ENCODE results near the gene GABPB1. TPM values are rescaled to one million over a fixed set of nuclear protein-coding genes. Genes with fewer than 3 reads are reported as not detected.
A peak's percentile ranks its signal among the peaks of the same experiment; 100 is the strongest.
"Not testable (repeated sequence)": the region's sequence is repeated elsewhere in the genome, so short reads cannot be mapped to it uniquely, and the experiment has no call there.

GABPB1 gene
- polyA plus RNA-seq, 1 donor (not counting 4 experiments of a cell fraction or from before 2014, with no cell fraction given), result 23.3 TPM

GRCh38 chr15:50390554-50391264 lies 35.7 kb upstream of the GABPB1 start:
- H3K9me3 ChIP-seq (ENCODE audit: control insufficient read depth, low read depth, low read length), result no peaks in the 10 kb centered on the region
- TF ChIP-seq, protein P1, sequence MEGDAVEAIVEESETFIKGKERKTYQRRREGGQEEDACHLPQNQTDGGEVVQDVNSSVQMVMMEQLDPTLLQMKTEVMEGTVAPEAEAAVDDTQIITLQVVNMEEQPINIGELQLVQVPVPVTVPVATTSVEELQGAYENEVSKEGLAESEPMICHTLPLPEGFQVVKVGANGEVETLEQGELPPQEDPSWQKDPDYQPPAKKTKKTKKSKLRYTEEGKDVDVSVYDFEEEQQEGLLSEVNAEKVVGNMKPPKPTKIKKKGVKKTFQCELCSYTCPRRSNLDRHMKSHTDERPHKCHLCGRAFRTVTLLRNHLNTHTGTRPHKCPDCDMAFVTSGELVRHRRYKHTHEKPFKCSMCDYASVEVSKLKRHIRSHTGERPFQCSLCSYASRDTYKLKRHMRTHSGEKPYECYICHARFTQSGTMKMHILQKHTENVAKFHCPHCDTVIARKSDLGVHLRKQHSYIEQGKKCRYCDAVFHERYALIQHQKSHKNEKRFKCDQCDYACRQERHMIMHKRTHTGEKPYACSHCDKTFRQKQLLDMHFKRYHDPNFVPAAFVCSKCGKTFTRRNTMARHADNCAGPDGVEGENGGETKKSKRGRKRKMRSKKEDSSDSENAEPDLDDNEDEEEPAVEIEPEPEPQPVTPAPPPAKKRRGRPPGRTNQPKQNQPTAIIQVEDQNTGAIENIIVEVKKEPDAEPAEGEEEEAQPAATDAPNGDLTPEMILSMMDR (optimal IDR thresholded peaks at IDR 0.05 in 1 of 3, IDR thresholded peaks at IDR 0.05 in 1 of 3, conservative IDR thresholded peaks at IDR 0.05 in 1 of 3; ENCODE audit: extremely low read depth in 1 of 3, insufficient read depth in 2 of 3, low read length in 3 of 3), result no peak
- TF ChIP-seq EZH2 (IDR thresholded peaks at IDR 0.05; ENCODE audit: low read length), result no peak
- no peaks in the 10 kb centered on the region for H3K27me3 ChIP-seq (ENCODE audit: control insufficient read depth, extremely low read depth, insufficient read depth, low read length)
- DNase-seq (ENCODE audit: low read depth, low spot score) (no peak), FAIRE-seq (no peak)
- peaks cover 4% of the 10 kb centered on the region for H3K4me1 ChIP-seq (ENCODE audit: control insufficient read depth, extremely low read depth, insufficient read depth, low read length)
- H3K9me1 ChIP-seq (ENCODE audit: control insufficient read depth, extremely low read depth, insufficient read depth, low read length), result no peaks in the 10 kb centered on the region
- dilution Hi-C loops (cut with MboI; ENCODE audit: extremely low pct_ligation_motif_present, low sequenced_read_pairs), result no loop called here
- H2AFZ ChIP-seq (ENCODE audit: control insufficient read depth, low read length), result peak overlapping the region; percentile 2
- H3K79me2 ChIP-seq (ENCODE audit: control insufficient read depth, insufficient read depth, low read length), result no peaks in the 10 kb centered on the region
- H3K4me3 ChIP-seq (ENCODE audit: control insufficient read depth in 2 of 3, extremely low read depth in 1 of 3, insufficient read depth in 2 of 3, low read depth in 1 of 3, low read length in 3 of 3), result no peak overlapping the region
- H3K36me3 ChIP-seq (ENCODE audit: control insufficient read depth in 2 of 2, extremely low read depth in 1 of 2, insufficient read depth in 2 of 2, low read length in 2 of 2), result no peaks in the 10 kb centered on the region
- H3K27ac ChIP-seq (ENCODE audit: control insufficient read depth, insufficient read depth, low read length), result no peak overlapping the region
- H3K4me2 ChIP-seq (ENCODE audit: control insufficient read depth, extremely low read depth, insufficient read depth, low read depth, low read length), result no peak overlapping the region
- no peaks in the 10 kb centered on the region for H4K20me1 ChIP-seq (ENCODE audit: control insufficient read depth, extremely low read depth, insufficient read depth, low read length)
- no peak overlapping the region for H3K9ac ChIP-seq (ENCODE audit: control insufficient read depth, extremely low read depth, insufficient read depth, low read length)

- H4K20me1 ChIP-seq (ENCODE audit: control insufficient read depth, extremely low read depth, insufficient read depth, low read length); dilution Hi-C loops (cut with MboI; ENCODE audit: extremely low pct_ligation_motif_present, low sequenced_read_pairs); H3K27ac ChIP-seq (ENCODE audit: control insufficient read depth, insufficient read depth, low read length); H2AFZ ChIP-seq (ENCODE audit: control insufficient read depth, low read length); FAIRE-seq; H3K9me3 ChIP-seq (ENCODE audit: control insufficient read depth, low read depth, low read length); H3K4me3 ChIP-seq (ENCODE audit: control insufficient read depth in 2 of 3, extremely low read depth in 1 of 3, insufficient read depth in 2 of 3, low read depth in 1 of 3, low read length in 3 of 3); H3K4me2 ChIP-seq (ENCODE audit: control insufficient read depth, extremely low read depth, insufficient read depth, low read depth, low read length); H3K79me2 ChIP-seq (ENCODE audit: control insufficient read depth, insufficient read depth, low read length); H3K4me1 ChIP-seq (ENCODE audit: control insufficient read depth, extremely low read depth, insufficient read depth, low read length); H3K27me3 ChIP-seq (ENCODE audit: control insufficient read depth, extremely low read depth, insufficient read depth, low read length); H3K36me3 ChIP-seq (ENCODE audit: control insufficient read depth in 2 of 2, extremely low read depth in 1 of 2, insufficient read depth in 2 of 2, low read length in 2 of 2); DNase-seq (ENCODE audit: low read depth, low spot score); H3K9ac ChIP-seq (ENCODE audit: control insufficient read depth, extremely low read depth, insufficient read depth, low read length); H3K9me1 ChIP-seq (ENCODE audit: control insufficient read depth, extremely low read depth, insufficient read depth, low read length): not testable (repeated sequence)
Observed at GRCh38 chr15:50382408-50382807, 27.4 kb upstream of the GABPB1 start.

GRCh38 chr15:50381438-50381837 lies 26.4 kb upstream of the GABPB1 start:
- FAIRE-seq, result no peak
- Histone ChIP-seq H3K79me2 (ENCODE audit: control insufficient read depth, insufficient read depth, low read length) (no peaks in the 10 kb centered on the region), H3K9me3 (ENCODE audit: control insufficient read depth, low read depth, low read length) (no peaks in the 10 kb centered on the region), H3K4me2 (ENCODE audit: control insufficient read depth, extremely low read depth, insufficient read depth, low read depth, low read length) (no peak overlapping the region), H3K27ac (ENCODE audit: control insufficient read depth, insufficient read depth, low read length) (no peak overlapping the region), H4K20me1 (ENCODE audit: control insufficient read depth, extremely low read depth, insufficient read depth, low read length) (no peaks in the 10 kb centered on the region), H3K9me1 (ENCODE audit: control insufficient read depth, extremely low read depth, insufficient read depth, low read length) (no peaks in the 10 kb centered on the region), H3K4me1 (ENCODE audit: control insufficient read depth, extremely low read depth, insufficient read depth, low read length) (no peaks in the 10 kb centered on the region), H3K27me3 (ENCODE audit: control insufficient read depth, extremely low read depth, insufficient read depth, low read length) (no peaks in the 10 kb centered on the region), H3K36me3 (ENCODE audit: control insufficient read depth in 2 of 2, extremely low read depth in 1 of 2, insufficient read depth in 2 of 2, low read length in 2 of 2) (no peaks in the 10 kb centered on the region), H3K9ac (ENCODE audit: control insufficient read depth, extremely low read depth, insufficient read depth, low read length) (no peak overlapping the region), H2AFZ (ENCODE audit: control insufficient read depth, low read length) (peak overlapping the region; percentile 10), H3K4me3 (ENCODE audit: control insufficient read depth in 2 of 3, extremely low read depth in 1 of 3, insufficient read depth in 2 of 3, low read depth in 1 of 3, low read length in 3 of 3) (no peak overlapping the region)
- TF ChIP-seq, protein P1 (optimal IDR thresholded peaks at IDR 0.05 in 1 of 3, IDR thresholded peaks at IDR 0.05 in 1 of 3, conservative IDR thresholded peaks at IDR 0.05 in 1 of 3; ENCODE audit: extremely low read depth in 1 of 3, insufficient read depth in 2 of 3, low read length in 3 of 3), result no peak
- TF ChIP-seq EZH2 (IDR thresholded peaks at IDR 0.05; ENCODE audit: low read length), result no peak
- no peak for DNase-seq (ENCODE audit: low read depth, low spot score)
- dilution Hi-C loops (cut with MboI; ENCODE audit: extremely low pct_ligation_motif_present, low sequenced_read_pairs), result no loop called here
